ENCODE results near the gene TPK1.

TPK1 gene

DNA sequence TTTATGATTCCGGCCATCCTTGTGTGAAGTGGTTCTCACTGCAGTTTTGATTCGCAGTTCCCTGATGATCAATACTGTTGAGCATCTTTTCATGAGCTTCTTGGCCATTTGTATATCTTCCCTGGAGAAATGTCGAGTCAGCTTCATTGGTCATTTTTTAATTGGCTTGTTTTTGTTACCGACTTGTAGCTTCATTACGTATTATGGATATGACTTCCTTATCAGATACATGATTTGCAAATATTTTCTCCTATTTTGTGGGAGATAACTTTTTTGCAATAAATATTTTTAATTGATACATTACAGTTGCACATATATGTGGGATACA lies 27.4 kb upstream of the TPK1 start:
- H3K4me3 ChIP-seq (replicated peaks; ENCODE audit: low read depth, low read length), result no peak overlapping the region
- TF ChIP-seq, protein P1, sequence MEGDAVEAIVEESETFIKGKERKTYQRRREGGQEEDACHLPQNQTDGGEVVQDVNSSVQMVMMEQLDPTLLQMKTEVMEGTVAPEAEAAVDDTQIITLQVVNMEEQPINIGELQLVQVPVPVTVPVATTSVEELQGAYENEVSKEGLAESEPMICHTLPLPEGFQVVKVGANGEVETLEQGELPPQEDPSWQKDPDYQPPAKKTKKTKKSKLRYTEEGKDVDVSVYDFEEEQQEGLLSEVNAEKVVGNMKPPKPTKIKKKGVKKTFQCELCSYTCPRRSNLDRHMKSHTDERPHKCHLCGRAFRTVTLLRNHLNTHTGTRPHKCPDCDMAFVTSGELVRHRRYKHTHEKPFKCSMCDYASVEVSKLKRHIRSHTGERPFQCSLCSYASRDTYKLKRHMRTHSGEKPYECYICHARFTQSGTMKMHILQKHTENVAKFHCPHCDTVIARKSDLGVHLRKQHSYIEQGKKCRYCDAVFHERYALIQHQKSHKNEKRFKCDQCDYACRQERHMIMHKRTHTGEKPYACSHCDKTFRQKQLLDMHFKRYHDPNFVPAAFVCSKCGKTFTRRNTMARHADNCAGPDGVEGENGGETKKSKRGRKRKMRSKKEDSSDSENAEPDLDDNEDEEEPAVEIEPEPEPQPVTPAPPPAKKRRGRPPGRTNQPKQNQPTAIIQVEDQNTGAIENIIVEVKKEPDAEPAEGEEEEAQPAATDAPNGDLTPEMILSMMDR (IDR thresholded peaks at IDR 0.05; ENCODE audit: low read length, missing control alignments), result no peak
- DNase-seq (ENCODE audit: low read depth), result no peak

GRCh38 chr7:144862612-144863319 lies 26.9 kb upstream of the TPK1 start:
- DNase-seq (ENCODE audit: low read depth), result no peak
- TF ChIP-seq, protein P1 (IDR thresholded peaks at IDR 0.05; ENCODE audit: low read length, missing control alignments), result no peak
- H3K4me3 ChIP-seq (replicated peaks; ENCODE audit: low read depth, low read length), result no peak overlapping the region

- no peak for DNase-seq (ENCODE audit: low read depth)
- H3K4me3 ChIP-seq (replicated peaks; ENCODE audit: low read depth, low read length), result no peak overlapping the region
- TF ChIP-seq, protein P1 (IDR thresholded peaks at IDR 0.05; ENCODE audit: low read length, missing control alignments), result no peak
These were observed 23.9 kb upstream of the TPK1 start for GRCh38 chr7:144859739-144860138.

GRCh38 chr7:144857463-144857862 lies 21.6 kb upstream of the TPK1 start:
- TF ChIP-seq, protein P1 (IDR thresholded peaks at IDR 0.05; ENCODE audit: low read length, missing control alignments), result no peak
- DNase-seq (ENCODE audit: low read depth), result no peak
- no peak overlapping the region for H3K4me3 ChIP-seq (replicated peaks; ENCODE audit: low read depth, low read length)

DNA sequence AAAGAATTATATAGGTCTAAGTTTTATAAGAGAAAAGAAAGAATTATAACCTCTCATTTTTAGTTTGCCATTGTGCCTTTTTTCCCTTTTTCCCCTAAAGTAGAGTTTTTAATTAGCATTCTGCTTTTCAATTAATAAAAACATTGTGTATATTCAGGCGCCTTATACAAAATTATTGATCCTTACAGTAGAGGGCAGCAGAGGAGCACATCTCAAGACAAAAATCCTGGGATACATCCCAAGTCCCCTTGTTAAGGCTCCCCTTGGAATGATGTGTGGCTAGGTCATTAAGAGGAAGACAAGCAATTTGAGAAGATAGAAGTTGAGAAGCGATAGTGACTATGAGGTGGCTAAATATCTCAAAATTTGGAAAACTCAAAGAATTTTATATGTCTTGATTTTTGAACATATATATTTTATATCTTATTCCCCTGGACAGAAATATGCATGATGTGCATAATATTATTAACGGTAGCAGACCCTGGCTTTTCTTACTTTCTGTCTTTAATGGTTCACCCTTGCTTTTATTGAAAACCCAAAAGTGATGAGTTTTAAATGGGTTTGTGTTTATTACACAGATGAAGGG lies 19.1 kb upstream of the TPK1 start:
- DNase-seq (ENCODE audit: low read depth), result peak; percentile 55

DNA sequence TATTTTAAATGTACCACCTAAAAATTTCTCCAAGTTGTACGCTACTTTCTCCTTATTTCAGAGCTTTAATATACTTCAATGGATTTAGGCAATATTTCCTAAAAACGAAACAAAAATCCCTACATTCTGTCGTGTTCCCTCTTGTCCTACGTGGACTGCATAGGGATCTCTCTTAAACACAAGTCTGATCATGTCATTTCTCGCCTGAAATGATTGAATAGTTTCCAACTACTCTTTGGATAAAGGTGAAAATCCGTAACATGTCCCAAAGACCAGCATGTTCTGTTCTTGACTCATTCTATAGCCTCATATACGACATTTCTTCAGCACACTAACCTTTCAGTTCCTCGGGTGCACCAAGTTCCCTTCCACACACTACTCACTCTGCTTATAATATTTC lies 17.7 kb upstream of the TPK1 start:
- TF ChIP-seq, protein P1 (IDR thresholded peaks at IDR 0.05; ENCODE audit: low read length, missing control alignments), result no peak
- no peak for DNase-seq (ENCODE audit: low read depth)
- H3K4me3 ChIP-seq (replicated peaks; ENCODE audit: low read depth, low read length), result no peak overlapping the region

More for the DNA sequence above, 19.1 kb upstream of the TPK1 start:
- TF ChIP-seq, protein P1 (IDR thresholded peaks at IDR 0.05; ENCODE audit: low read length, missing control alignments), result peak; percentile 64
- no peak overlapping the region for H3K4me3 ChIP-seq (replicated peaks; ENCODE audit: low read depth, low read length)

DNA sequence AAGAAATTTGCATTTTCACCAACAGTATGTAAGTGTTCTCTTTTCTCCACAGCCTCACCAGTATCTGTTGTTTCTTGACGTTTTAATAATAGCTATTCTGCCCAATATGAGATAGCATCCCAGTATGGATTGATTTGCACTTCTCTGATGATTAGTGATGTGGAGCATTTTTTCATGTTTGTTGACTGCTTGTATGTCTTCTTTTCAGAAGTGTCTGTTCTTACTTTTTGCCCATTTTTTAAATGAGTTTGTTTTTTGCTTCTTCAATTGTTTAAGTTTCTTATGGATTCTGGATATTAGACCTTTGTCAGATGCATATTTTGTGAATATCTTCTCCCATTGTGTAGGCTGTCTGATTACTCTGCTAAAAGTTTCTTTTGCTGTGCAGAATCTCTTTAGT lies 12.2 kb upstream of the TPK1 start:
- DNase-seq (ENCODE audit: low read depth), result no peak
- H3K4me3 ChIP-seq (replicated peaks; ENCODE audit: low read depth, low read length), result no peak overlapping the region
- TF ChIP-seq, protein P1 (IDR thresholded peaks at IDR 0.05; ENCODE audit: low read length, missing control alignments), result no peak
